Neural cell (in vitro differentiated cells): ENCODE data around the gene CARD14.

Experiments used
- EZH2 ChIP-seq: fragments of 200-600, 300-800 bp; shearing (Covaris generic), sonication (generic); IDR thresholded peaks from 2 replicates; pipeline ENCODE4 v1.6.1; 2014; ENCODE audit warnings: antibody characterized with exemption, low read length, borderline replicate concordance, mild to moderate bottlenecking; ENCODE audit not compliant: insufficient read depth, poor library complexity, severe bottlenecking
- POLR2AphosphoS5 ChIP-seq: IDR thresholded peaks from 2 replicates; pipeline ENCODE4 v1.6.1; 2012
- RAD21 ChIP-seq: fragments of 450-650 bp; conservative IDR thresholded peaks from 2 replicates; pipeline ENCODE4 v1.6.1; 2014; ENCODE audit warnings: antibody characterized with exemption, mild to moderate bottlenecking, moderate library complexity
- TF ChIP-seq, protein P1 (sequence below): fragments of 450-650 bp; IDR thresholded peaks from 2 replicates; pipeline ENCODE4 v1.5.1; 2014; ENCODE audit warnings: antibody characterized with exemption, mild to moderate bottlenecking, moderate library complexity; ENCODE audit not compliant: poor library complexity, severe bottlenecking

DNA sequence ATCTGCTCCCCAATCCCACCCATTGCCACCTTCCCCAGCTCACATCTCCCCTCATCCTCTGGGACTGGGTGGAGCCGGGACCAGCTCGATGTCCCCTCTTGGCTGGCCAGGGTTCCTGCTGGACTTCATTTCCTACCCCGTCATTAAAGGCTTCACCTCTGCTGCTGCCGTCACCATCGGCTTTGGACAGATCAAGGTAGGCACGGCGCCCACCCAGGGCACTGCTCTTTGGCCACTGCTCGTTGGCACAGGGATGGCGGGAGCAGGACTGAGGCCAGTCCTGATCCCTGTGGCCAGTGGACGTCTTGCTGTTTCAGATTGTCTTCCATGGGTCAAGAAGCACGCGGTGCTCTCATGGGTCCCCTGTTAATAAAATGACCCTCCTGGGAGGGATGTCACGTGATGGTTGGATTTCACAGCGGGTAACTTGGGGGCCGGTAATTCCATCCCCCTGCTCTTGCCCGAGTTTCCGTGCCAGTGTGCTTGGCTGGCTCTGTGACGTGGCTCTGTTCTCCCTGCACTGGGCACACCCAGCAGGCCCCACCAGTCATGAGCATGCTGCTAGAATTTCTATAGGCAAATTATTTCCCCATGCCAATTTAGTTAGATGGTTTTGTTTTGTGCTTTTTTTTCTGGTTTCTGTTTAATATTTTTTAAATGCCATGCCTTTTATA lies 53.4 kb downstream of the CARD14 start:
- no peak for TF ChIP-seq RAD21
- TF ChIP-seq, protein P1, sequence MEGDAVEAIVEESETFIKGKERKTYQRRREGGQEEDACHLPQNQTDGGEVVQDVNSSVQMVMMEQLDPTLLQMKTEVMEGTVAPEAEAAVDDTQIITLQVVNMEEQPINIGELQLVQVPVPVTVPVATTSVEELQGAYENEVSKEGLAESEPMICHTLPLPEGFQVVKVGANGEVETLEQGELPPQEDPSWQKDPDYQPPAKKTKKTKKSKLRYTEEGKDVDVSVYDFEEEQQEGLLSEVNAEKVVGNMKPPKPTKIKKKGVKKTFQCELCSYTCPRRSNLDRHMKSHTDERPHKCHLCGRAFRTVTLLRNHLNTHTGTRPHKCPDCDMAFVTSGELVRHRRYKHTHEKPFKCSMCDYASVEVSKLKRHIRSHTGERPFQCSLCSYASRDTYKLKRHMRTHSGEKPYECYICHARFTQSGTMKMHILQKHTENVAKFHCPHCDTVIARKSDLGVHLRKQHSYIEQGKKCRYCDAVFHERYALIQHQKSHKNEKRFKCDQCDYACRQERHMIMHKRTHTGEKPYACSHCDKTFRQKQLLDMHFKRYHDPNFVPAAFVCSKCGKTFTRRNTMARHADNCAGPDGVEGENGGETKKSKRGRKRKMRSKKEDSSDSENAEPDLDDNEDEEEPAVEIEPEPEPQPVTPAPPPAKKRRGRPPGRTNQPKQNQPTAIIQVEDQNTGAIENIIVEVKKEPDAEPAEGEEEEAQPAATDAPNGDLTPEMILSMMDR: no peak
- no peak for TF ChIP-seq EZH2
- no peak for TF ChIP-seq POLR2AphosphoS5
